Activated CD4-positive, alpha-beta T cell treated with anti-CD3 and anti-CD28 coated beads, Interleukin-10, Interleukin-2, amounts not matched to agents 100 ng/mL and 50 ng/mL, durations not matched to agents 16 hours and 8 hours (primary cell): ENCODE measurements around the gene CALN1.

Experiments
- DNase-seq: peaks from one replicate; pipeline ENCODE4 v3.0.0-alpha.2; 2020

Gene CALN1

GRCh38 chr7:72170475-72170874 lies 241.7 kb downstream of the CALN1 start:
- DNase-seq: no peak

DNA sequence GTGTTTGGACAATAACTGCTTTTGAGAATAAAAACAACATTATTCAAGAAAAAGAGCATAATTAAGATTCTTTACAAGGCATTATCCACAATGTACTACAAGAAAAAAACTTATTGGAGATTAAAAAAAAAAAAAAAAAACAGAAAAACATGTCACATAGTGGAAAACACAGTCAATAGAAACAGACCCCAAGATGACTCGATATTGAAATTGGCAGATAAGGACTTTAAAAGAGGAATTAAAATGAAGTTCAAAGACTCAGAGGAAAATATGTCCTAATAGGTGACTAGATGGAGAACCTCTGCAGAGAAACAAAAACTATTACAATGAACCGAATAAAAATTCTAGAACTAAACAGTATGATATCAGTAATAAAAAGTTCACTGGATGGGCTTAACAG lies 248.9 kb downstream of the CALN1 start:
- no peak for DNase-seq

- DNase-seq: no peak
Measured at GRCh38 chr7:72161534-72161933, 250.6 kb downstream of the CALN1 start.

DNA sequence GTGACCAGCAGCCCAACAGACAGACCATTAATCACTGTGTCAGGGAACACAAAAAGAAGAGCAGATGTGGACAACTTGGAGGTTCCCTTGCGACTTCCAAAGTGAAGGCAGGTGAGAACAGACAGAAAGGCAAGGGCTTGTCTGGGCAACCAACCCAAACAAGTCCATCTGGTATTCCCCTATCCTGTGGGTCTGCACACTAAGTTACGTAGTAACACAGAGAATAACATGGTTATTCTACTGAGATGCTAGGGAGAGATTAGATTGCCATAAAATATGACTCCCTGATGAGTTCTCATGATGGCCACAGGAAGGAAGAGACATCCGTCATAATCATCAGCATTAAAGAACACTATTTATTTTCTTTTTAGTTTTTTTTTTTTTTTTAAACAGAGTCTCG lies 252.2 kb downstream of the CALN1 start:
- DNase-seq: no peak

DNA sequence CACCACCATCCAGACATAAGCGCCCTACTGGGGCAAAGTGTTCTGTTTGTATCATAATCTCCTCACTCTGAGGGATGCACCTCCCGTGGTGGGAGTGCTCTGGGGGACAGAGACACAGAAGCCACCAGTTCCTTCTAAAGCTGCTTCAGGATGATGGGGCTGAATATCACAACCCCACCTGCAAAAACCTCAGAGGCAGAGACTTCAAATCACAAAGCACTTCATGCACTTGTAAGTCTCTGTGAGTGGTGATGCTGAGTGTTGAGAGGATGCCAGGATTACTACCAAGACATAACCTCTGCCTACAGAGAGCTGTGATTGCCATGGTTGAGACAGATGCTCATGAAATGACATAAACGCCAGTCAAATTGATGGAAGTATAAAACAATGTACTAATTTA lies 255.5 kb downstream of the CALN1 start:
- DNase-seq: no peak

DNA sequence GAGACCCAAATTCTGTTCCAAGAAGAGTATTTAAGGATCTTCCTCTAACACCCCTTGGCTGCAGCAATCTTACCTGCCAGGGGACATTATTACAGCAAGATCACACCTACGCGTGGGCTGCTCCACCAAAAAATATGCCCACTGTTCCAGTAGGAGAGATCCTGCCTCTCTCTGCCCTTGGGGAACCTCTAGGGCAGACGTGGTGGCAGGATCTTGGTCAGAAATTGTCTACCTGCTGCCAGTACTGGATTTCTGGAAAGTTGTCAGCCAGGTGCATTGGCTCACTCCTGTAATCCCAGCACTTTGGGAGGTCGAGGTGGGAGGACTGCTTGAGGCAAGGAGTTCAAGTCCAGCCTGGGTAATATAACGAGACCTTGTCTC lies 259.0 kb downstream of the CALN1 start:
- no peak for DNase-seq

- no peak for DNase-seq
Measured at GRCh38 chr7:72152161-72153131, 259.7 kb downstream of the CALN1 start.

GRCh38 chr7:72140566-72140965 lies 271.6 kb downstream of the CALN1 start:
- no peak for DNase-seq

DNA sequence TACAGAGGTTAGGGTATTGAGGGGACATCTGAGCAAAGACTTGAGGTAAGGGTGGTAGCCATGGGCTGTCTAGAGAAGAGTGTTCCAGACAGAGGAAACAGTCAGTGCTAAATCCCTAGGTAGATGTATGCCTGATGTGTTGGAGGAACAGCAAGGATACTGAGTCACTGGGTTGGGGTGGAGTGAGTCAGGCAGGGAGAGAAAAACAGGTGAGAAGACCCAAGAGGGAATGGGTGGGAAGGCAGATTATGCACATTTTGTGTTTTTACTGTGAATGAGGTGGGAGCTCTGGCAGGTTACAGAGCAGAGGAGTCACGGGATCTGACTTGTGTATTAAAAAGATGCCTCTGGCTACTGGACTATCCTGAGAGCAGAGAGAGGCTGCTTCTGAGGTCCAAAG lies 285.0 kb downstream of the CALN1 start:
- DNase-seq: no peak

DNA sequence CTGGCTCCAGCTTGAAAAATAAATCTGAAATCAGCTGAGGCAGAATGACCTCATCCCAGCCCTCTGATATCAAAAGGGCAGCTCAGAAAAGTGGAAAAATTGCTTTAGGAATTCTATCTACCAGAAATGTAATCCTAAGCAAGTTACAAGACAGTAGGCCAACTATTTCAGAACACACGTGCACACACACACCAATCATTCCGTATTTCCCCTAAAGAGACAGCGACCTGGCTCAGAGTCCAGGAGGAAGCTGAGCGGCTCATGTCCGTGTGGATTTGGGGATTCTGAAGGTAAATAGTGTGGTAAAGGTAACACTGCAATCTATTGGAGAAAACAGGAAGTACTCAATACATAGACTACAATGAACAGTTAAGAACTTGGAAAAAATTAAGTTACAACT lies 288.2 kb downstream of the CALN1 start:
- no peak for DNase-seq

- no peak for DNase-seq
Measured at GRCh38 chr7:72118366-72118765, 293.8 kb downstream of the CALN1 start.

GRCh38 chr7:72114129-72114528 lies 298.0 kb downstream of the CALN1 start:
- DNase-seq: no peak

DNA sequence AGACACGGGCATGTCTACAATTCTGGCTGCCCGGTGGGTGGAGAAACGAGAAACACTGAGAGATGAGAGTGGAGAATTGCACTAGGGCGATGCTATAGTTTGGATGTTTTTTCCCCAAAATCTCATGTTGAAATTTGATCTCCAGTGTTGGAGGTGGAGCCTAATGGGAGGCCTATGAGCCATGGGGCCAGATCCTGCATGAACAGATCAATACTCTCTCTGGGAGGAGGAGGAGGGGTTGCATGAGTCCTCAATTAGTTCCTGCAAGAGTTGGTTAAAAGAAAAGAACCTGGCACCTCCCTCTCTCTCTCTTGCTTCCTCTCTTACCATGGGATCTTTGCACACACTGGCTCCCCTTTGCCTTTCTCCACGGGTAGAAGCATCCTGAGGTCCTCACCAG lies 299.1 kb downstream of the CALN1 start:
- no peak for DNase-seq

DNA sequence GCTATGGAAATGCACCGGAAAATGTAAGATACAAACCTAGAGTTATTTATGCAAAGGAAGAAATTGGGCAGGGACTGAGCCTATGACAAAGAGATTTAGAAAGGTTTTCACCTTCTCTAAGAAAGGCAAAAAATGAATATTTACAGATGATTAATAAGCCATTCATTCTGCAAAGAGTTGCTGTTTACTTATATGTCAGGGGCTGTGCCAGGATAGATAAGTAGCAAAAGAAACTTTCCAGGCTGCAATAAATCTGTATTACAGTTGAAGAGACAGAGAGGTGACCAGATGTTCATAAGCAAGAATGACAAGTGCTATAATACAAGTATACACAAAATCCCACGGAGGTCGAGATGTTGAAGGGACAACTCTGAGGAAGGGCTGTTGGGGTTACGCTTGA lies 299.6 kb downstream of the CALN1 start:
- no peak for DNase-seq

GRCh38 chr7:72111086-72111485 lies 301.1 kb downstream of the CALN1 start:
- no peak for DNase-seq

GRCh38 chr7:72109566-72109965 lies 302.6 kb downstream of the CALN1 start:
- DNase-seq: no peak

- DNase-seq: no peak
Measured at GRCh38 chr7:72106405-72106804, 305.7 kb downstream of the CALN1 start.

DNA sequence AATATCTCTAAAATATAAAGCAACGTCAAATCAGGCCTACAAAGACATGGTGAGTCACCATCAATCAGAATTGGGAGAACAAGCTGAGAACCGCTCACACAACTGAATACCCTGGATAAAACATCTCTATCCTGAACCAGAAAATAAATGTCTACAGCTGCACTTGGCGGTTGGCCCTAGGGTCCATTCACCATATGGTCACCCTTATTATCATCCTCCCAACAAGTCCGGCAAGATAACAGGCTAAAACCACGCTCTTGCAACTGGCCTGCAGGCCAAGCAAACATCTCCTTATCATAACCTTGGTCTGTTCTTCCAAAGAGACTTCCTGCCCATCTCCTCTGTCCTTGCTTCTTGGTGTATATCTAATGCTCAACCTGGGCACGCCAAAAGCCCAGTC lies 310.7 kb downstream of the CALN1 start:
- DNase-seq: no peak

DNA sequence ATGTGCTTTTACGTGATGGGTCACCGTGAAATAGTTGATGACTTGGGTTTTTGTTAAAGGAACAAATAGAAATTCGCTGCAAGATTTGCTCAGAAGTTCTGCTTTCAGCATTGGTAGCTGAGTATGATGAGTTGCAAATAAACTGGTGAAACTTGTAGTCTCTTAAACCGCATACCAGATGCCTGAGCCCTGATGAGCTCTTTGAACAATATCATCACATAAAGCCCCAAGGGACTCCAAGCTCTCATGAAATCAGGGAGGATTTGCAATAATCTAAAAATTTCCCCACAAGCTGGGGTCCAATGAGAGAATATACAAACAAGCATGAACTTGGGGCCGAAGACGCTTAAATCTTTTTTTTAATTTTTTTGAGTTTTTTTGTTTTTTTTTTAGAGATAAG lies 312.4 kb downstream of the CALN1 start:
- DNase-seq: no peak

DNA sequence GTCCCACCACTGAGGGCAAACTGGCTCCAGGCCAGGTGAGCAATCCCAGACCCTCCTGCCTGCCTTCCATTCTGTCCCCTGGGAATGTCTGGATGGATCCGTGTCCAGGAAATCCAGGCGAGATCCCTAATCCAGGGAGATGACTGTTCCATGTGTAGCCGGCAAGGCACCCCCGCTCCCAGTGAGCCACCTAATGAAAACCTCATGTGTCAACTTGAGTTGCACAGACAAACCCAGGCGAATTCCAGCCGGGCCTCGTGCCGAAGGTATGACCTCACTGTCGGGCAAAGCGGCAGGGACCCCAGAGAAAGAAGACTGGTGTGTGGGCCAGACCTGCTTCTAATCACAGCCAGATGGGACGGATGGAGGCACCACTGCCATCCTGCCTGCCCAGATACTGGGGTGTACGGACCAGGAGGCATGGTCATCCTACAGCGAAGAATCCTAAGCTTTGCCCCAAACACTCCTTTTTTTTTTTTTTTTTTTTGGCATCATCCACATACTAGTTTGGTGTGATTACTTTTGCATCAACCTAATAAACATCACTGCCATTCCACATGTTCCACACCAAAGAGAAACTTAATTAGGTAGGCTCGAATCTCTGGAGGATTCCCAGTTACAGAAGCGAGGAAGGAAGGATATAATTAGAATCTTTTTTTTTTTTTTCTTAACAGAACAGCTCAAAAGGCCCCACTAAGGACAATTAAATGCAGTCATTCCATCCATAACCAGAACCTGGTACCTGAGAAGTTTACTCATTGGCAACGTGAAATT lies 313.1 kb downstream of the CALN1 start:
- no peak for DNase-seq

- DNase-seq: no peak
Measured at GRCh38 chr7:72097226-72097625, 314.9 kb downstream of the CALN1 start.

- no peak for DNase-seq
Measured at GRCh38 chr7:72092769-72093168, 319.4 kb downstream of the CALN1 start.

GRCh38 chr7:72087926-72088325 lies 324.2 kb downstream of the CALN1 start:
- no peak for DNase-seq

GRCh38 chr7:72080865-72081510 lies 331.1 kb downstream of the CALN1 start:
- no peak for DNase-seq
